ENCODE results near the gene MRM2.

MRM2 gene

DNA sequence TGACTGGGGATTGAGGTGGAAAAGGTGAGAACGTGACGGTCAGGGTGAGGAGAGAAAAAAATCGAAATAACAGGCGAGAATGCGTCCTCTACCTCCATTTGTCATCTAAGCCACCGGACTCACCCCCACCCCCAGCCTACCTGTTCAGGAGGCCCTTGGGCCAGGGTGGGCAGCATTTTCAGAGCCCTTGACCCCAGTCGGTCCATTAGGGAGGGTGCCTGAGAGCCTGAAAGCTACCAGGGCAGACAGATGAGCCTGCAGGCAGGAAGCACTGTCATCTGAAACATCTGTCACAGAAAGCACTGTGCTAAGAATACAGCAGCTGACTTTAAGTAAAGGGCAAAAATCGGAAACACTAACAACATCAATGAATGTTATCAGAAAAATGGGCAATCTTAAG, 56.3 kb downstream of the MRM2 start:
- no peak for DNase-seq (ENCODE audit: low read depth in 2 of 2)
